ENCODE data around the gene CREB3L2.

DNA sequence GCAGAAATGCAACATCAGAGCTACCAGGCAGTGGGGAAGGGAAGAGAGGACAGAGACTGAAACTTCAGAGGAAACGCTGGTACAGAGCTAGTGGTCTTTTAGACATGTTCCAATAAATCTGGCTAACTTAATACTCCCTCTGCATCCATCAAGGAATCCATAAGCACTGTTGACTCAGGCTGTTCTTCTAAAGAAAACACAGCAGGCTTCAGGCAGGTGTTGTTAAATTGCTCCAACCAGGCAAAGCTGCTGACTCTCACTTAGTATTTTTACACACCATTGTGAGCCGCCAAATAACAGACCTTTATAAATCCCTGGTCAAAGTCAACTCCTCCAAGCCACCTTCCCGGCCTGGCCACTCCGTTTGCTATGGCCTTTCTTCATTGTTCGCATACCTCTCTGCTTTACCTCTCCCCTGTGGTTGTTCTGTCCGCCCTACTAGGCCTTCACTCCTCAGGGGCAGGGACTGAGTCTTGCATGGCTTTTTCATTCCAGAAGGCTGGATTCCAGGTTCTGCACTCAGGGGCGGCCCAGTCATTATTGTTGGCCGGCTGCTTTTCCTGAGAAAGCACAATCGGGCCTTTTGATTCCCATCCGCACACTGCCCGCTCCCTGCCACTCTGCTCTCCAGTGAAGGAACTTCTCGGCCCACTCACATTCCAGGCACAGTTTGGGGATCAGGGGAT lies 18.4 kb downstream of the CREB3L2 start:
- TF ChIP-seq, protein P1, sequence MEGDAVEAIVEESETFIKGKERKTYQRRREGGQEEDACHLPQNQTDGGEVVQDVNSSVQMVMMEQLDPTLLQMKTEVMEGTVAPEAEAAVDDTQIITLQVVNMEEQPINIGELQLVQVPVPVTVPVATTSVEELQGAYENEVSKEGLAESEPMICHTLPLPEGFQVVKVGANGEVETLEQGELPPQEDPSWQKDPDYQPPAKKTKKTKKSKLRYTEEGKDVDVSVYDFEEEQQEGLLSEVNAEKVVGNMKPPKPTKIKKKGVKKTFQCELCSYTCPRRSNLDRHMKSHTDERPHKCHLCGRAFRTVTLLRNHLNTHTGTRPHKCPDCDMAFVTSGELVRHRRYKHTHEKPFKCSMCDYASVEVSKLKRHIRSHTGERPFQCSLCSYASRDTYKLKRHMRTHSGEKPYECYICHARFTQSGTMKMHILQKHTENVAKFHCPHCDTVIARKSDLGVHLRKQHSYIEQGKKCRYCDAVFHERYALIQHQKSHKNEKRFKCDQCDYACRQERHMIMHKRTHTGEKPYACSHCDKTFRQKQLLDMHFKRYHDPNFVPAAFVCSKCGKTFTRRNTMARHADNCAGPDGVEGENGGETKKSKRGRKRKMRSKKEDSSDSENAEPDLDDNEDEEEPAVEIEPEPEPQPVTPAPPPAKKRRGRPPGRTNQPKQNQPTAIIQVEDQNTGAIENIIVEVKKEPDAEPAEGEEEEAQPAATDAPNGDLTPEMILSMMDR (IDR thresholded peaks at IDR 0.05) = no peak
- TF ChIP-seq POLR2A (IDR thresholded peaks at IDR 0.05) = no peak

Measured in lower leg skin (tissue), 3 donors.